Tibial nerve (tissue), 4 donors: Measurements from ENCODE around the gene RNF130.

ENCODE experiments used
- EP300 ChIP-seq, 2 donors: sonication (generic); formaldehyde crosslinking; IDR thresholded peaks; one replicate each; pipeline ENCODE4 v1.6.1; 2017; ENCODE audit warnings: antibody characterized with exemption in 2 of 2, mild to moderate bottlenecking in 1 of 2
- POLR2A ChIP-seq, 2 donors: fragments of 450-650 bp; IDR thresholded peaks; one replicate each; pipeline ENCODE4 v1.6.1; 2017; ENCODE audit warnings: antibody characterized with exemption in 2 of 2, mild to moderate bottlenecking in 2 of 2, moderate library complexity in 2 of 2
- TF ChIP-seq, protein P1 (sequence below), 5 experiments: fragments of 200-600 bp in 3 of 5; fragments of 450-650 bp in 2 of 5; sonication (generic) in 3 of 5; IDR thresholded peaks; one replicate each; pipeline ENCODE4 v1.5.1; 2016 to 2019; ENCODE audit warnings: antibody characterized with exemption in 5 of 5, mild to moderate bottlenecking in 3 of 5, moderate library complexity in 2 of 5

DNA sequence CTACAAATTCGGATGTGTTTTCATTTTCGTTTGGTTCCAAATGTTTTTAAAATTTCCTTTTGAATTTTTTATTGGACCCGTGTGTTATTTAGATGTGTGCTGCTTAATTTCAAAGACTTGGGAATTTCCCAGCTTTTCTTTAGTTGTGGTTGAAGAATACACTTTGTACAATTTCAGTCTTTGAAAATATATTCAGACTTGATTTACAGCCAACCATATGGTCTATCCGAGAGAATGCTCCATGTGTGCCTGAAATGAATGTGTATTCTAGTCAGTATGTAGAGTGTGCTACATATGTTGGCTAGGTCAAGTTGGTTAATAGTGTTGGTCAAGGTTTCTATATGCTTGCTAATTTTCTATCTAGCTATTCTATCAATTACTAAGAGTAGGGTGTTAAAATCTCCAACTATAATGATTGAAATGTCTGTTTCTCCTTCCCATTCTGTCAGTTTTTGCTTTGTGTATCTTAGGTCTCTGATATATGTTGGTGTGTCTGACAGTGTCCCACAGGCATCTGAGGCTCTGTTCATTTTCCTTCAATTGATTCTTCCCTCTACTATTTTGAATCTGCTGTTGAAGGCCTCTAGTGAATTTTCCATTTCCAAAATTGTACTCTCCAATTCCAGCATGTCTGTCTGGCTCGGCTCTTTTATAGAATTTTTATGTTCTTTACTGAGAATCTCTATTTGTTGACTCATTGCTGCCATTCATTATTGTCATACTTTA lies 36.2 kb downstream of the RNF130 start:
- TF ChIP-seq, protein P1, sequence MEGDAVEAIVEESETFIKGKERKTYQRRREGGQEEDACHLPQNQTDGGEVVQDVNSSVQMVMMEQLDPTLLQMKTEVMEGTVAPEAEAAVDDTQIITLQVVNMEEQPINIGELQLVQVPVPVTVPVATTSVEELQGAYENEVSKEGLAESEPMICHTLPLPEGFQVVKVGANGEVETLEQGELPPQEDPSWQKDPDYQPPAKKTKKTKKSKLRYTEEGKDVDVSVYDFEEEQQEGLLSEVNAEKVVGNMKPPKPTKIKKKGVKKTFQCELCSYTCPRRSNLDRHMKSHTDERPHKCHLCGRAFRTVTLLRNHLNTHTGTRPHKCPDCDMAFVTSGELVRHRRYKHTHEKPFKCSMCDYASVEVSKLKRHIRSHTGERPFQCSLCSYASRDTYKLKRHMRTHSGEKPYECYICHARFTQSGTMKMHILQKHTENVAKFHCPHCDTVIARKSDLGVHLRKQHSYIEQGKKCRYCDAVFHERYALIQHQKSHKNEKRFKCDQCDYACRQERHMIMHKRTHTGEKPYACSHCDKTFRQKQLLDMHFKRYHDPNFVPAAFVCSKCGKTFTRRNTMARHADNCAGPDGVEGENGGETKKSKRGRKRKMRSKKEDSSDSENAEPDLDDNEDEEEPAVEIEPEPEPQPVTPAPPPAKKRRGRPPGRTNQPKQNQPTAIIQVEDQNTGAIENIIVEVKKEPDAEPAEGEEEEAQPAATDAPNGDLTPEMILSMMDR (IDR thresholded peaks at IDR 0.05): no peak
- TF ChIP-seq POLR2A (IDR thresholded peaks at IDR 0.05): no peak
- no peak for TF ChIP-seq EP300 (IDR thresholded peaks at IDR 0.05)
